ENCODE measurements around the gene RGS10. TPM values are rescaled to one million over a fixed set of nuclear protein-coding genes. Genes with fewer than 3 reads are reported as not detected.

The RGS10 gene
- total RNA-seq, 6 donors from 2014 or later: 11.7 to 39.3 (median 26.5) TPM

DNA sequence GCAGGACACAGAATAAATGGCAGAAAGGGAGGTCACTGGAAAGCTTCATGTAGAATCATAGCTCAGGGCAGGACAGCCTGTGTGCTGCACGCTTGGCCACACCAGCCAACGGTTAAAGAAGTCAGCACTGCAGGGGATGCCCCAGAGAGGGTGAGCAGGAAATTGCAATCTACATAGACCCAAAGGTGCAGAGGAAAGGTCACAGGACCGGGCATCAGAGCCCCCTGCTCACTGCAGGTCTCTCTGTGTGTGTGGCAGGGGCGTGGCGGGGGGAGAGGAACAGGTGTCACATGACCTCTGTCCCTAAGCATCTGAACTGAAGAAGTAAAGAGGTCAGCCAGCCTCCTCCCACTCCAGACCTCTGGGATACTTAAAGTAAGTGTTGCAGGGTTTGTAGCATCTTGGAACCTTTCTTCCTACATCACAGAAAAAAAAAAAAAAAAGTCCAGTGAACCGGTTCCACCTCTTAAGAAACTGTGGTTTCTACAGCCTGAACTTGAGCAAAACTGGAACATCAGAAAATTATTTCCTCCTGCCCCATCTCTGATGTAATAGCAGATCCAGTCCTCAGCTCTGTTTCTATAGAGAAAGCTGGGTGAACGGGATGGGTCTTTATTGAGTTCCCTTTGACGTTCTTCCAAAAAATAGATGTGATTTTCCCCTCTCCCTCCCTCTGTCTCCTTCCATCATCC is 64.3 kb downstream of the RGS10 start:
- Histone ChIP-seq H3K27me3 (no peaks in the 10 kb centered on the region), H3K4me1 (no peaks in the 10 kb centered on the region), H3K9me3 (no peaks in the 10 kb centered on the region), H3K4me3 (no peak overlapping the region), H3K27ac (no peak overlapping the region), H3K36me3 (no peaks in the 10 kb centered on the region)
- ATAC-seq (ENCODE audit: low FRiP score in 2 of 2) (no peak), DNase-seq (no peak)
- no peak for TF ChIP-seq EP300 (IDR thresholded peaks at IDR 0.05)
- WGBS, 2 donors: 42 to 47% methylated on average over 8 of the region's 8 CpGs

DNA sequence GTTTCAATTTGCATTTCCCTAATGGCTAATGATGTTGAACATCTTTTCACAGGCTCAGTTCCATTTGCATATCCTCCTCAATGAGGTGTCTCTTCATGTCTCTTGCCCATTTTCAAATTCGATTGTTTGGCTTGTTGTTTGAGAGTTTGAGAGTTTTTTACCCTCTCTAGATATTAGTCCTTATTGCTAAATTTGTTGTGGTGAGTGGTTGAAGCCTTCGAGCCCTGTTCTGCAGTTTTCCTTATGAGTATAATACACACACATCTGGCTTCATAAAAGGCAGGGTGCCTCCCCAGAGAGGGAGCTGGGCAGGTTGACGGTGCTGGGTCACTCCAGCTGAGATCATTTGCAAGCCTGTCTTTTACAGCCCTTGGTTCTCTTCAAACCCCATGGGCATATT is 65.1 kb downstream of the RGS10 start:
- Histone ChIP-seq H3K27ac (no peak overlapping the region), H3K4me3 (no peak overlapping the region), H3K36me3 (no peaks in the 10 kb centered on the region), H3K9me3 (no peaks in the 10 kb centered on the region), H3K27me3 (no peaks in the 10 kb centered on the region), H3K4me1 (no peaks in the 10 kb centered on the region)
- 70 to 74% methylated on average over 3 of the region's 3 CpGs for WGBS, 2 donors
- DNase-seq (no peak), ATAC-seq (ENCODE audit: low FRiP score in 2 of 2) (no peak)
- TF ChIP-seq EP300 (IDR thresholded peaks at IDR 0.05) (no peak), POLR2A (IDR thresholded peaks at IDR 0.05) (no peak), POLR2AphosphoS5 (IDR thresholded peaks at IDR 0.05) (no peak)
- TF ChIP-seq, protein P1, sequence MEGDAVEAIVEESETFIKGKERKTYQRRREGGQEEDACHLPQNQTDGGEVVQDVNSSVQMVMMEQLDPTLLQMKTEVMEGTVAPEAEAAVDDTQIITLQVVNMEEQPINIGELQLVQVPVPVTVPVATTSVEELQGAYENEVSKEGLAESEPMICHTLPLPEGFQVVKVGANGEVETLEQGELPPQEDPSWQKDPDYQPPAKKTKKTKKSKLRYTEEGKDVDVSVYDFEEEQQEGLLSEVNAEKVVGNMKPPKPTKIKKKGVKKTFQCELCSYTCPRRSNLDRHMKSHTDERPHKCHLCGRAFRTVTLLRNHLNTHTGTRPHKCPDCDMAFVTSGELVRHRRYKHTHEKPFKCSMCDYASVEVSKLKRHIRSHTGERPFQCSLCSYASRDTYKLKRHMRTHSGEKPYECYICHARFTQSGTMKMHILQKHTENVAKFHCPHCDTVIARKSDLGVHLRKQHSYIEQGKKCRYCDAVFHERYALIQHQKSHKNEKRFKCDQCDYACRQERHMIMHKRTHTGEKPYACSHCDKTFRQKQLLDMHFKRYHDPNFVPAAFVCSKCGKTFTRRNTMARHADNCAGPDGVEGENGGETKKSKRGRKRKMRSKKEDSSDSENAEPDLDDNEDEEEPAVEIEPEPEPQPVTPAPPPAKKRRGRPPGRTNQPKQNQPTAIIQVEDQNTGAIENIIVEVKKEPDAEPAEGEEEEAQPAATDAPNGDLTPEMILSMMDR (IDR thresholded peaks at IDR 0.05): no peak

DNA sequence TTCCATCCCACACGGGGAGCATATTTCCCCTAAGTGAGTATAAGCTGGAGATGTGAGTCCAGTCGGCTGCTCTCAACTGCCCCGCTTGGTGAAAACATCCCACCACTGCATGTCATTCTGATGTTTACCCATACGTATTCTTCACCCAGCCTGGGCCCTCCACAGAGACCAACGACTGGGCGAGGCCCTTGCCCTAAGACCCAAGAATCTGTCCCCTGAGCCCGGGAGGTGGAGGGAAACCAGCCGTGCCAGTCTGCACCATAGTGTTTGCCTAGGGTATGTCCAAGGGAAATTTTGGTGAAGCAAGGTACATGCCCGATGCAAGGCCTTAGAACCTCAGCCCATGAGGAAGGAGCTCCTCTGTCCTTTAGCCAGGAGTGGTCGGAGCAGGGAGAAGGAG is 67.9 kb downstream of the RGS10 start:
- no peaks in the 10 kb centered on the region for H3K4me1 ChIP-seq
- H3K36me3 ChIP-seq: no peaks in the 10 kb centered on the region
- no peaks in the 10 kb centered on the region for H3K9me3 ChIP-seq
- no peak overlapping the region for H3K4me3 ChIP-seq
- ATAC-seq (ENCODE audit: low FRiP score in 2 of 2): no peak
- no peak for DNase-seq
- H3K27me3 ChIP-seq: no peaks in the 10 kb centered on the region
- no peak overlapping the region for H3K27ac ChIP-seq
- TF ChIP-seq, protein P1 (IDR thresholded peaks at IDR 0.05): no peak
- TF ChIP-seq POLR2AphosphoS5 (IDR thresholded peaks at IDR 0.05) (no peak), EP300 (IDR thresholded peaks at IDR 0.05) (no peak), POLR2A (IDR thresholded peaks at IDR 0.05) (no peak)
- WGBS, 2 donors: 90 to 93% methylated on average over 2 to 10 of the region's 10 CpGs

DNA sequence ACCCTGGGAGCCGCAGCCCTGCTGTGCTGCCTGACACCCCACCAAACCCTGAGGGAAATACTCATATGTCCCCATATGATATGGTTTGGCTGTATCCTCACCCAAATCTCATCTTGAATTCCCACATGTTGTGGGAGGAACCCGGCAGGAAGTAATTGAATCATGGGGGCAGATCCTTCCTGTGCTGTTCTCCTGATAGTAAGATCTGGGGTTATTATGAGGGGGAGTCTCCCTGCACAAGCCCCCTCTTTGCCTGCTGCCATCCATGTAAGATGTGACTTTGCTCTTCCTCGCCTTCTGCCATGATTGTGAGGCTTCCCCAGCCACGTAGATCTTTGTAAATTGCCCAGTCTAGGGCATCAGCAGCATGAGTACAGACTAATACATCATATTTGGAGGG is 68.7 kb downstream of the RGS10 start:
- 90 to 95% methylated on average over 4 of the region's 4 CpGs for WGBS, 2 donors
- no peaks in the 10 kb centered on the region for H3K9me3 ChIP-seq
- DNase-seq: no peak
- H3K4me1 ChIP-seq: no peaks in the 10 kb centered on the region
- no peak overlapping the region for H3K27ac ChIP-seq
- TF ChIP-seq POLR2A (IDR thresholded peaks at IDR 0.05): no peak
- TF ChIP-seq POLR2AphosphoS5 (IDR thresholded peaks at IDR 0.05): no peak
- TF ChIP-seq, protein P1 (IDR thresholded peaks at IDR 0.05): no peak
- no peak for TF ChIP-seq EP300 (IDR thresholded peaks at IDR 0.05)
- H3K36me3 ChIP-seq: no peaks in the 10 kb centered on the region
- no peaks in the 10 kb centered on the region for H3K27me3 ChIP-seq
- no peak overlapping the region for H3K4me3 ChIP-seq
- no peak for ATAC-seq (ENCODE audit: low FRiP score in 2 of 2)

GRCh38 chr10:119470920-119471702 is 71.4 kb downstream of the RGS10 start:
- DNase-seq (no peak), ATAC-seq (ENCODE audit: low FRiP score in 2 of 2) (no peak)
- Histone ChIP-seq H3K9me3 (no peaks in the 10 kb centered on the region), H3K36me3 (no peaks in the 10 kb centered on the region), H3K4me1 (no peaks in the 10 kb centered on the region), H3K4me3 (no peak overlapping the region), H3K27me3 (no peaks in the 10 kb centered on the region), H3K27ac (no peak overlapping the region)
- TF ChIP-seq POLR2AphosphoS5 (IDR thresholded peaks at IDR 0.05) (no peak), POLR2A (IDR thresholded peaks at IDR 0.05) (no peak), EP300 (IDR thresholded peaks at IDR 0.05) (no peak)
- TF ChIP-seq, protein P1 (IDR thresholded peaks at IDR 0.05): no peak
- 76 to 79% methylated on average over 3 of the region's 3 CpGs for WGBS, 2 donors

Data from upper lobe of left lung (tissue), 6 donors.